GM19372 (cell line): ENCODE data around the gene CRKL.
"Not testable (repeated sequence)": the region's sequence is repeated elsewhere in the genome, so short reads cannot be mapped to it uniquely, and the experiment has no call there.

Experiments
- ATAC-seq: cut with Tn5 transposase; IDR thresholded peaks from one replicate; pipeline ENCODE4 v1.9.1; 2021; ENCODE audit warnings: mild to moderate bottlenecking, low read depth, moderate library complexity; ENCODE audit not compliant: unreplicated experiment

The CRKL gene

GRCh38 chr22:20931126-20931654 lies 14.0 kb downstream of the CRKL start:
- ATAC-seq: no peak

GRCh38 chr22:20933910-20934309 lies 16.7 kb downstream of the CRKL start:
- ATAC-seq: no peak

DNA sequence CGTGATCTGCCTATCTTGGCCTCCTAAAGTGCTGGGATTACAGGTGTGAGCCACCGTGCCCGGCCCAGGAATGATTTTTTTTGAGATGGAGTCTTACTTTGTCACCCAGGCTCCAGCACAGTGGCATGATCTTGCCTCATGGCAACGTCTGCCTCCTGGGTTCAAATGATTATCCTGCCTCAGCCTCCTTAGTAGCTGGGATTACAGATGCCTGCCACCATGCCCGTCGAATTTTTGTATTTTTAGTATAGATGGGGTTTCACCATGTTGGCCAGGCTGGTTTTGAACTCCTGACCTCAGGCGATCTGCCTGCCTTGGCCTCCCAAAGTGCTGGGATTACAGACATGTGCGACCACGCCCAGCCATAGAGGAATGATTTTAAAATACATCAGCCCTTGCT lies 17.8 kb downstream of the CRKL start:
- ATAC-seq: not testable (repeated sequence)

GRCh38 chr22:20935780-20936539 lies 18.8 kb downstream of the CRKL start:
- ATAC-seq: not testable (repeated sequence)

GRCh38 chr22:20937031-20937793 lies 20.0 kb downstream of the CRKL start:
- no peak for ATAC-seq

DNA sequence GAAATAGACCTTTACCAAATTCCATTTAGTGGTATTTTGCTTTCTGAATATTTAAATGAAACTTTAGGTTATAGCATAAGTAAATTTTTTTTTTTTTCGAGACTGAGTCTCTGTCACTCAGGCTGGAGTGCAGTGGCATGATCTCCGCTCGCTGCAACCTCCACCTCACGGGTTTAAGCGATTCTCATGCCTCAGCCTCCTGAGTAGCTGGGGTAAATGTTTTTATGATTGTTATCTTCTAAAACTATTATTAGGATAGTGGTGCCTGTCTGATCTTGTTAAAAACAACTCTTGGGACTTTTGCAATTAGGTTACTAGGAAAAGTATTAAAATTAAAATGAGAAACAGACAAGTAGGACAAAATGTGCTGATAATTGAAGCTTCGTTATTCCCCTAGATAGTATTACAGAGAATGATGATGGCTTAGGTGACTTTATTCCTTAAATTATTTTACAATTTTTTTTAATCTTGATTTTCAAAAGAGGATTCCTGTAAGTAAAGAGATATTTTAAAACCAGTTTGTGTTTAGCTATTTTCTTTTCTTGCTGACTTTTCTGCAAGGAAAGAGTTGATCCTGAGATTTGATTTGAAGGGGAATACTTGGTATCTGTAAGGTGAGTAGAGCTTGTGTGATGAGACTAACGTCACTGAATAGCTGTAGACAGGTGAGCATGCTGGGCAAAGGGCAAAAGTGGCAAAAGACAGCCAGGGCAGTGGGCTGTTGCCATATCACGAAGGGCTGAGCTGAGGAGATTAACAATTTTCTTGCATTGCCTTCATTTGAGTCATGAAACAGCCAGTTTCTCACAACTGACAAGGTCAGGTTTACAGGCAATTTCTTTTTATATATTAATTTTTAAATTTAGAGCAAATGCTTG lies 20.8 kb downstream of the CRKL start:
- no peak for ATAC-seq

GRCh38 chr22:20939457-20940185 lies 22.4 kb downstream of the CRKL start:
- ATAC-seq: not testable (repeated sequence)

DNA sequence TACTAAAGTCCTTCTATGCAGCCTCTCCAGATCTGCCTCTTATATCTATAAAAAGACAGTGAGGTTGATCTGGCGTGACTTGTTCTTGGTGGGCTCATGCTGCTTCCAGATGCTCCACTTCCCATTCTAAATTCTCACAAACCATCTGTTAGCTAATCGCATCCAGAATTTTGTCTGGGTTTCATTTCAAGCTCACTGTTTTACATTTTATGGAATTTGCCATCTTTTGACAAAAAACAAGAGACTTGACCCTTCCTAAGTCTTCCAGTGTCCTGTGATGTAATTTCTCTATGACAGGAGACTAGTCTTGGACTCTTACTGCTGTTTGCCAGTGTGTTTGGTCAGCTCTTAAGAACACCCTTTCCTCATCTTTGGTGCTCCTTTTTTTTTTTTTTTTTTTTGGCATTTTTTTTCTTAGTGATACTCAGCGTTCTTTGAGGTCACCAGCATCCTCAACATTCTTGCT lies 23.0 kb downstream of the CRKL start:
- no peak for ATAC-seq

- ATAC-seq: no peak
Measured at GRCh38 chr22:20940904-20941385, 23.7 kb downstream of the CRKL start.

GRCh38 chr22:20942203-20942902 lies 25.1 kb downstream of the CRKL start:
- not testable (repeated sequence) for ATAC-seq

DNA sequence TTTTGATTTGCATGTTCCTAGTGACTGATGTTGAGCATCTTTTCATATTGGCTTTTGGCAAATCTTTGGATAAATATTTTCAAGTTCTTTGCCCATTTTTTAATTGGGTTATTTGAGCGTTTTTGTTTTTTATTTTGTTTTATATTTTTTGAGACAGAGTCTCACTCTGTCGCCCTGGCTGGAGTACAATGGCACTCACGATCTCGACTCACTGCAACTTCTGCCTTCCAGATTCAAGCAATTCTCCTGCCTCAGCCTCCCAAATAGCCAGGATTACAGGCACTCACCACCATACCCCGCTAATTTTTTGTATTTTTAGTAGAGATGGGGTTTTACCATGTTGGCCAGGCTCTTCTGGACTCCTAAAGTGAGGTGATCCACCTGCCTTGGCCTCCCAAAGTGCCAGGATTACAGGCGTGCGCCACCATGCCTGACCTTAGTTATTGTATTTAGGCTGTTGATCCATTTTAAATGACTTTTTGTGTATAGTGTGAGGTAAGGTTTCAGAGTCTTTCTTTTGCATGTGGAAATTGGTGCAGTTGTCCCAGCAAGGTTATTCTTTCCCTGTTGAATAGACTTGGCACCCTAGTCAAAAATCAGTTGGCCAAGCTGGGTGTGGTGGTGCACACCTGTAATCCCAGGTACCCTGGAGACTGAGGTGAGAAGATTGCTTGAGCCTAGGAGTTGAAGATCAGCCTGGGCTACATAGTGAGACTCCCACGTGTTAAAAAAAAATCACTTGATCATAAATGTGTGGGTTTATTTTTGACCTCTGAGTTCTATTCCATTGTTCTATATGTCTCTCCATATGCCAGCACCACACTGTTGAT lies 26.1 kb downstream of the CRKL start:
- no peak for ATAC-seq

- no peak for ATAC-seq
Measured at GRCh38 chr22:20944042-20944441, 26.8 kb downstream of the CRKL start.

GRCh38 chr22:20945578-20945934 lies 28.3 kb downstream of the CRKL start:
- no peak for ATAC-seq

DNA sequence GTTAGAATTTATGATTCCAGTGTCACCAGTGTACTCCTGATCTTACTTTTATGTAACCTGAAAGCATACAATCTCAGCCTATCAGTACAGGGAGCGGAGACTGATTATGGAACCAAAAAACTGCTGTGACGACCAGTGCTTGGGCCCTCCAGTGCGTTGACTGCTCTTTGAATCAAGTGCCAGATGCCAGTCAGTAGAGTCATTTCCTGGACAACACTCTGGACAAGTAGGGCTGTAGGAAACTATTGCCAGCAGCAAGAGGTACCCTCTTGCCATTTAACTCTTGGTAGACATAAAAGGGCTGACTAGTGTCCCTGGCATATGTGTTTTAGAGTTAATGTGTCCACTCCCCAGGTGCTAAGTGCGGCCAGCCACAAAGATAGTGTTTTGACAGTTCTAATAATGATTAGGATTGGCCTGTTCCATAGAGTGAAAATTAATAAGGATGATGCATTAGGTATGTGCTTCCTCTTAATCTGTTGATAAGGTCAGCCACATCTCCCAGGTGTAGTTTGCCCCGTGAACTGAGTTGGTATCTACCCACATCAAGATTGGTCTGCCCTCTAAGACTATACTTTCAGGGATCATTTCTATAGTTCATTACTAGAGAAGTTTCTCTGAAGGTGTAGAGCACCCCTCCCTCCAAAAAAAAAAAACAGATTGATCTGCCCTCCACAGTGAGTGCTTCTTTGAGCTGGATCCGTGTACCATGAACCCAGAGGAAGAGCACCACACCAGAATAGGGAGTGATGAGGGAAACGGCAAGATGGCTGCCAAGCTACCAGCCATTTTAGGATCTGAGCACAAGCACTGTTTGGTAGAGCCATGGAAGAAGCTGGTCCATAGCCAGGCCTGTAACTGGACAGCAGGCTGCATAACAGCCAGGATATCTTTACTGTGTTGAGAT lies 29.1 kb downstream of the CRKL start:
- ATAC-seq: no peak

GRCh38 chr22:20946991-20947390 lies 29.8 kb downstream of the CRKL start:
- no peak for ATAC-seq

DNA sequence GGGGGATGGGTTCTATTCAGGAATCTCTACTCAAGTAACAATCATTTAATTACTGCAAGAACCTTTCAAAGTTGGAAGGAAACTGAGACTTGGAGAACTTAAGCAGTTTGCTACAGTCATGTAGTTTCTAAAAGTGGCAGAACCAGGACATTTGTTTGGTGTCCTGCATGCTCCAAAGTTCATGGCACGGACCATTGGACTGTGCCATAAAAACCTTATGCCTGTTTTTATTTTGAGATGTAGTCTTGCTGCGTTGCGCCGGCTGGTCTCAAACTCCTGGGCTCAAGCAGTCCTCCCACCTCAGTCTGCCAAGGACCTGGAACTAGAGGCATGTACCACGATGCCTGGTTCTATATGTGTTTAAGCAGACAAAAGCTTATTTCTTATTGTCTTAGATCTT lies 31.2 kb downstream of the CRKL start:
- no peak for ATAC-seq

DNA sequence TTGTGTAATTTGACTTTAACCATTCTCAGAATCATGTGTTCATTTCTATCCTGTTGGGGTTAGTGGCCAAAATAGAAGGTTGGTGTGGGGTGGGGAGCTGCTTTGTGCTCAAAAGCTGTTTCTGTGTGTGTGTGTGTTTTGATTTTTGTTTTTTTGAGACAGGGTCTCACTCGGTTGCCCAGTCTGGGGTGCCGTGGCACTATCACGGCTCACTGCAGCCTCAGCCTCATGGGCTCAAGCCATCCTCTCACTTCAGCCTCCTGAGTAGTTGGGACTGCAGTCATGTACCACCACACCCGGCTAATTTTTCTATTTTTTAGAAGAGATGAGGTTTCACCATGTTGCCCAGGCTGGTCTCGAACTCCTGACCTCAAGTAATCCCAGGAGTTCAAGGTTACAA lies 31.8 kb downstream of the CRKL start:
- no peak for ATAC-seq
